ENCODE measurements around the gene CHRNA10.
"Not testable (repeated sequence)": the region's sequence is repeated elsewhere in the genome, so short reads cannot be mapped to it uniquely, and the experiment has no call there.

Gene CHRNA10

GRCh38 chr11:3655547-3655946 lies 15.6 kb downstream of the CHRNA10 start:
- no peak overlapping the region for H2AFZ ChIP-seq (ENCODE audit: low read depth, low read length)
- no peak overlapping the region for H3K27ac ChIP-seq (ENCODE audit: low read length)
- H4K20me1 ChIP-seq (ENCODE audit: insufficient read depth, low read length): no peaks in the 10 kb centered on the region
- TF ChIP-seq CTCF (IDR thresholded peaks at IDR 0.05; ENCODE audit: low read depth, low read length) (no peak), EZH2phosphoT487 (IDR thresholded peaks at IDR 0.05; ENCODE audit: low read depth) (no peak)
- H3K36me3 ChIP-seq (replicated peaks; ENCODE audit: low read depth, low read length): no peaks in the 10 kb centered on the region
- no peaks in the 10 kb centered on the region for H3K79me2 ChIP-seq (ENCODE audit: low read length)
- no peaks in the 10 kb centered on the region for H3K4me1 ChIP-seq (ENCODE audit: low read length)
- no peak overlapping the region for H3K4me3 ChIP-seq (ENCODE audit: low read length)
- peaks cover 6% of the 10 kb centered on the region for H3K27me3 ChIP-seq (ENCODE audit: low read depth, low read length)
- no peak overlapping the region for H3K9ac ChIP-seq (ENCODE audit: low read length)
- H3K4me2 ChIP-seq (ENCODE audit: low read length): no peak overlapping the region
- no peaks in the 10 kb centered on the region for H3K9me3 ChIP-seq (ENCODE audit: insufficient read depth, low read length)

- not testable (repeated sequence) for H2AFZ ChIP-seq (ENCODE audit: low read depth, low read length); H3K9me3 ChIP-seq (ENCODE audit: insufficient read depth, low read length); H3K79me2 ChIP-seq (ENCODE audit: low read length); H3K4me2 ChIP-seq (ENCODE audit: low read length); H4K20me1 ChIP-seq (ENCODE audit: insufficient read depth, low read length); H3K9ac ChIP-seq (ENCODE audit: low read length); H3K27me3 ChIP-seq (ENCODE audit: low read depth, low read length); H3K4me1 ChIP-seq (ENCODE audit: low read length); H3K4me3 ChIP-seq (ENCODE audit: low read length); H3K36me3 ChIP-seq (replicated peaks; ENCODE audit: low read depth, low read length); H3K27ac ChIP-seq (ENCODE audit: low read length)
Measured at GRCh38 chr11:3652514-3652913, 18.7 kb downstream of the CHRNA10 start.

GRCh38 chr11:3649374-3649773 lies 21.8 kb downstream of the CHRNA10 start:
- H3K4me1 ChIP-seq (ENCODE audit: low read length); H3K9me3 ChIP-seq (ENCODE audit: insufficient read depth, low read length); H3K79me2 ChIP-seq (ENCODE audit: low read length); H3K27ac ChIP-seq (ENCODE audit: low read length); H3K4me2 ChIP-seq (ENCODE audit: low read length); H3K9ac ChIP-seq (ENCODE audit: low read length); H3K27me3 ChIP-seq (ENCODE audit: low read depth, low read length); H3K36me3 ChIP-seq (replicated peaks; ENCODE audit: low read depth, low read length); H2AFZ ChIP-seq (ENCODE audit: low read depth, low read length); H4K20me1 ChIP-seq (ENCODE audit: insufficient read depth, low read length); H3K4me3 ChIP-seq (ENCODE audit: low read length): not testable (repeated sequence)

GRCh38 chr11:3648843-3649242 lies 22.3 kb downstream of the CHRNA10 start:
- H3K4me2 ChIP-seq (ENCODE audit: low read length); H3K27me3 ChIP-seq (ENCODE audit: low read depth, low read length); H3K9ac ChIP-seq (ENCODE audit: low read length); H3K79me2 ChIP-seq (ENCODE audit: low read length); H3K27ac ChIP-seq (ENCODE audit: low read length); H3K4me1 ChIP-seq (ENCODE audit: low read length); H3K4me3 ChIP-seq (ENCODE audit: low read length); H3K36me3 ChIP-seq (replicated peaks; ENCODE audit: low read depth, low read length); H3K9me3 ChIP-seq (ENCODE audit: insufficient read depth, low read length); H2AFZ ChIP-seq (ENCODE audit: low read depth, low read length); H4K20me1 ChIP-seq (ENCODE audit: insufficient read depth, low read length): not testable (repeated sequence)

- no peaks in the 10 kb centered on the region for H3K4me1 ChIP-seq (ENCODE audit: low read length)
- H3K27ac ChIP-seq (ENCODE audit: low read length): no peak overlapping the region
- no peaks in the 10 kb centered on the region for H3K27me3 ChIP-seq (ENCODE audit: low read depth, low read length)
- no peaks in the 10 kb centered on the region for H4K20me1 ChIP-seq (ENCODE audit: insufficient read depth, low read length)
- no peak for TF ChIP-seq CTCF (IDR thresholded peaks at IDR 0.05; ENCODE audit: low read depth, low read length)
- no peak for TF ChIP-seq EZH2phosphoT487 (IDR thresholded peaks at IDR 0.05; ENCODE audit: low read depth)
- no peaks in the 10 kb centered on the region for H3K79me2 ChIP-seq (ENCODE audit: low read length)
- no peak overlapping the region for H2AFZ ChIP-seq (ENCODE audit: low read depth, low read length)
- H3K4me3 ChIP-seq (ENCODE audit: low read length): no peak overlapping the region
- H3K4me2 ChIP-seq (ENCODE audit: low read length): no peak overlapping the region
- H3K9me3 ChIP-seq (ENCODE audit: insufficient read depth, low read length): no peaks in the 10 kb centered on the region
- H3K9ac ChIP-seq (ENCODE audit: low read length): no peak overlapping the region
- H3K36me3 ChIP-seq (replicated peaks; ENCODE audit: low read depth, low read length): no peaks in the 10 kb centered on the region
Measured at GRCh38 chr11:3645552-3645951, 25.6 kb downstream of the CHRNA10 start.

GRCh38 chr11:3644817-3645235 lies 26.4 kb downstream of the CHRNA10 start, which contains the start of gene ART1:
Gene ART1, plus strand, starts transcription at chr11:3645128. Its CDS starts 14,086 bp downstream, at chr11:3659214.
- H3K9me3 ChIP-seq (ENCODE audit: insufficient read depth, low read length): no peaks in the 10 kb centered on the region
- no peaks in the 10 kb centered on the region for H3K79me2 ChIP-seq (ENCODE audit: low read length)
- TF ChIP-seq EZH2phosphoT487 (IDR thresholded peaks at IDR 0.05; ENCODE audit: low read depth) (no peak), CTCF (IDR thresholded peaks at IDR 0.05; ENCODE audit: low read depth, low read length) (no peak)
- no peaks in the 10 kb centered on the region for H3K4me1 ChIP-seq (ENCODE audit: low read length)
- H2AFZ ChIP-seq (ENCODE audit: low read depth, low read length): no peak within 1 kb of the TSS
- no peak within 1 kb of the TSS for H3K27ac ChIP-seq (ENCODE audit: low read length)
- no peak within 1 kb of the TSS for H3K9ac ChIP-seq (ENCODE audit: low read length)
- H3K4me2 ChIP-seq (ENCODE audit: low read length): no peak within 1 kb of the TSS
- no peaks in the 10 kb centered on the region for H3K36me3 ChIP-seq (replicated peaks; ENCODE audit: low read depth, low read length)
- H4K20me1 ChIP-seq (ENCODE audit: insufficient read depth, low read length): no peaks in the 10 kb centered on the region
- no peak within 1 kb of the TSS for H3K4me3 ChIP-seq (ENCODE audit: low read length)
- no peaks in the 10 kb centered on the region for H3K27me3 ChIP-seq (ENCODE audit: low read depth, low read length)

- not testable (repeated sequence) for H3K9ac ChIP-seq (ENCODE audit: low read length); H3K9me3 ChIP-seq (ENCODE audit: insufficient read depth, low read length); H2AFZ ChIP-seq (ENCODE audit: low read depth, low read length); H3K27me3 ChIP-seq (ENCODE audit: low read depth, low read length); H3K4me2 ChIP-seq (ENCODE audit: low read length); H3K36me3 ChIP-seq (replicated peaks; ENCODE audit: low read depth, low read length); H3K4me1 ChIP-seq (ENCODE audit: low read length); H3K4me3 ChIP-seq (ENCODE audit: low read length); H3K79me2 ChIP-seq (ENCODE audit: low read length); H4K20me1 ChIP-seq (ENCODE audit: insufficient read depth, low read length); H3K27ac ChIP-seq (ENCODE audit: low read length)
Measured at GRCh38 chr11:3643102-3643546, 28.1 kb downstream of the CHRNA10 start.
